ENCODE measurements around the gene SGF29. TPM values are rescaled to one million over a fixed set of nuclear protein-coding genes. Genes with fewer than 3 reads are reported as not detected.
A peak's percentile ranks its signal among the peaks of the same experiment; 100 is the strongest.
"Not testable (repeated sequence)": the region's sequence is repeated elsewhere in the genome, so short reads cannot be mapped to it uniquely, and the experiment has no call there.

SGF29 gene
- total and polyA plus RNA-seq, 12 donors, result 18.4 to 118 (median 29.9) TPM

DNA sequence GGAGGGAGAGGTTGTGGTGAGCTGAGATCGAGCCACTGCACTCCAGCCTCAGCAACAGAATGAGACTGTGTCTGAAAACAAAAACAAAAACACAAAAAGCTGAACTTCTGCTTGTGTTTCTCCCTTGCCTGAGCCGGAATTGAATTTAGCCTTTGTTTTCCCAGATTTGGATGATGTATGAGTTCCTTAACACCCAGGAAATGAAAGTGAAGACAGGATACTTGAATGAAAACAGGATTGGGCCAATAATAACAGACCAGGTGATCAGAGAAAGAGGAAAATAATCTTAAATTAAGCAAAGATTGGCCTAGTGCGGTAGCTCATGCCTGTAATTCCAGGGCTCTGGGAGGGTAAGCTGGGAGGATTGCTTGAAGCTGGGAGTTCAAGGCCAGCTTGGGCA, 13.4 kb upstream of the SGF29 start:
- WGBS, 4 donors, result 66 to 80% (median 70%) methylated on average over 3 of the region's 3 CpGs
- Histone ChIP-seq H3K36me3 (replicated peaks in 1 of 2) (no peaks in the 10 kb centered on the region), H3K9me3 (replicated peaks in 1 of 3) (no peaks in the 10 kb centered on the region), H3K27ac (no peak overlapping the region), H3K27me3 (no peaks in the 10 kb centered on the region), H3K4me3 (no peak overlapping the region), H3K4me1 (replicated peaks in 1 of 2) (peaks cover 24 to 31% of the 10 kb centered on the region in 2 donors)
- intact Hi-C loops (cut with DNase I), result loop anchor here (5.0 to 10.0 kb wide), 3 partner anchors 43 to 216 kb away; partner anchors contain the start of genes APOBR (in 1 of the 2) and CLN3 (in 1 of the 2)
- TF ChIP-seq POLR2A (IDR thresholded peaks at IDR 0.05), result no peak
- TF ChIP-seq, protein P1, sequence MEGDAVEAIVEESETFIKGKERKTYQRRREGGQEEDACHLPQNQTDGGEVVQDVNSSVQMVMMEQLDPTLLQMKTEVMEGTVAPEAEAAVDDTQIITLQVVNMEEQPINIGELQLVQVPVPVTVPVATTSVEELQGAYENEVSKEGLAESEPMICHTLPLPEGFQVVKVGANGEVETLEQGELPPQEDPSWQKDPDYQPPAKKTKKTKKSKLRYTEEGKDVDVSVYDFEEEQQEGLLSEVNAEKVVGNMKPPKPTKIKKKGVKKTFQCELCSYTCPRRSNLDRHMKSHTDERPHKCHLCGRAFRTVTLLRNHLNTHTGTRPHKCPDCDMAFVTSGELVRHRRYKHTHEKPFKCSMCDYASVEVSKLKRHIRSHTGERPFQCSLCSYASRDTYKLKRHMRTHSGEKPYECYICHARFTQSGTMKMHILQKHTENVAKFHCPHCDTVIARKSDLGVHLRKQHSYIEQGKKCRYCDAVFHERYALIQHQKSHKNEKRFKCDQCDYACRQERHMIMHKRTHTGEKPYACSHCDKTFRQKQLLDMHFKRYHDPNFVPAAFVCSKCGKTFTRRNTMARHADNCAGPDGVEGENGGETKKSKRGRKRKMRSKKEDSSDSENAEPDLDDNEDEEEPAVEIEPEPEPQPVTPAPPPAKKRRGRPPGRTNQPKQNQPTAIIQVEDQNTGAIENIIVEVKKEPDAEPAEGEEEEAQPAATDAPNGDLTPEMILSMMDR (IDR thresholded peaks at IDR 0.05), result no peak
- DNase-seq, result no peak

DNA sequence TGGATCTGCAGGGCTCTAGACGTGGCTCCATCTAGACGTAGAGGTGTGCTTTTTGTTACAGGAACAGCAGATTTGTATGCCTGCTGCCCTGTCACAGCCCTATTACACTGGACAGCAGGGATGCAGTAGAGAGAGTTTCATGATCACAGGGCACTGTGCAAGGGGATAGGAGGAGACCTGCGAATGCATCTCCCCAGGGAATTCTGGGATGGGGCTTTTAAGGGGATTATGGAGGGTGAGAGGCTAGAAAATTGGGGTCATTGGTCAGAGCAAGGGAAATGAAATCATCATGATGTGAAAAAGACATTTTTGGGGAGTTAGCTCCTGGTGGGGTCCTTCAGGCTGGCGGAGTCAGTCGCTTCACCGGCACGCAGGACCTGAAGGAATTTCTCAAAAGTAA, 11.1 kb upstream of the SGF29 start:
- no peaks in the 10 kb centered on the region for H3K9me3 ChIP-seq (replicated peaks in 1 of 3)
- H3K36me3 ChIP-seq (replicated peaks in 1 of 2), result no peaks in the 10 kb centered on the region
- H3K4me1 ChIP-seq (replicated peaks in 1 of 2), result peaks cover 11 to 13% of the 10 kb centered on the region in 2 donors
- H3K27me3 ChIP-seq, result no peaks in the 10 kb centered on the region
- WGBS, 4 donors, result 83 to 94% (median 91%) methylated on average over 5 to 7 of the region's 7 CpGs
- intact Hi-C loops (cut with DNase I), result loop anchor here (5.0 to 10.0 kb wide), 3 partner anchors 45 to 218 kb away; partner anchors contain the start of genes APOBR (in 1 of the 2) and CLN3 (in 1 of the 2)
- no peak for TF ChIP-seq POLR2A (IDR thresholded peaks at IDR 0.05)
- TF ChIP-seq, protein P1 (IDR thresholded peaks at IDR 0.05), result no peak
- peak overlapping the region in 1 of 5 donors; percentile 43 for H3K27ac ChIP-seq
- H3K4me3 ChIP-seq, result no peak overlapping the region
- no peak for DNase-seq

GRCh38 chr16:28543072-28543471, 10.6 kb upstream of the SGF29 start:
- peak in 3 of 7 donors; percentile 44 to 69 (median 51) for DNase-seq
- 60 to 76% (median 68%) methylated on average over 7 of the region's 7 CpGs for WGBS, 4 donors
- Histone ChIP-seq H3K4me3 (no peak overlapping the region), H3K9me3 (replicated peaks in 1 of 3) (no peaks in the 10 kb centered on the region), H3K27me3 (no peaks in the 10 kb centered on the region), H3K27ac (peak overlapping the region in 1 of 5 donors; percentile 43), H3K4me1 (replicated peaks in 1 of 2) (peaks cover 7 to 9% of the 10 kb centered on the region in 2 donors), H3K36me3 (replicated peaks in 1 of 2) (no peaks in the 10 kb centered on the region)
- no peak for TF ChIP-seq POLR2A (IDR thresholded peaks at IDR 0.05)
- TF ChIP-seq, protein P1 (IDR thresholded peaks at IDR 0.05), result no peak
- intact Hi-C loops (cut with DNase I), result loop anchor here (5.0 to 10.0 kb wide), 3 partner anchors 46 to 218 kb away; partner anchors contain the start of genes APOBR (in 1 of the 2) and CLN3 (in 1 of the 2)

DNA sequence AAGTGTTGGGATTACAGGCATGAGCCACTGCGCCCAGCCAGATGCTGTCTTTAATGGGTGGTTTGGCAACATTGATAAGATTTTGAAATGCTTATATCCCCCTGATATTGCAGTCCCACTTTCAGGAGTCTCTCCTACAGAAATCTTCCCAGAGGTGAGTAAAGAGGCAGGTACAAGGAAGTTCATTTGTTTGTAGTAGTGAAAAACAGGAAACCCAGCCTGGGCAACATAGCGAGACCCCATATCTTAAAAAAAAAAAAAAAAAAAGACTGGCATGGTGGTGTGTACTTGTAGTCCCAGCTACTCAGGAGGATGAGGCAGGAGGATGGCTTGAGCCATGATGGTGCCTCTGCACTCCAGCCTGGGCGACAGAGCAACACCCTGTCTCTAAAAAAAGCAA, 8.7 kb upstream of the SGF29 start:
- intact Hi-C loops (cut with DNase I), result loop anchor here (5.0 to 10.0 kb wide), 3 partner anchors 48 to 220 kb away; partner anchors contain the start of genes APOBR (in 1 of the 2) and CLN3 (in 1 of the 2)
- TF ChIP-seq, protein P1 (IDR thresholded peaks at IDR 0.05), result no peak
- no peak for TF ChIP-seq POLR2A (IDR thresholded peaks at IDR 0.05)
- no peaks in the 10 kb centered on the region for H3K27me3 ChIP-seq

GRCh38 chr16:28545964-28546363, 7.8 kb upstream of the SGF29 start:
- 88 to 93% (median 89%) methylated on average over 6 to 7 of the region's 7 CpGs for WGBS, 4 donors
- not testable (repeated sequence) for H3K36me3 ChIP-seq (replicated peaks in 1 of 2); H3K27ac ChIP-seq; H3K4me3 ChIP-seq; H3K4me1 ChIP-seq (replicated peaks in 1 of 2); DNase-seq; H3K27me3 ChIP-seq; H3K9me3 ChIP-seq (replicated peaks in 1 of 3)
- intact Hi-C loops (cut with DNase I), result loop anchor here (10.0 kb wide), 2 partner anchors 51 to 221 kb away; partner anchors contain the start of genes APOBR (in 1 of the 2) and CLN3 (in 1 of the 2)

More for the DNA sequence above, 8.7 kb upstream of the SGF29 start:
- DNase-seq, result no peak
- no peaks in the 10 kb centered on the region for H3K9me3 ChIP-seq (replicated peaks in 1 of 3)
- H3K27ac ChIP-seq, result no peak overlapping the region
- no peak overlapping the region for H3K4me3 ChIP-seq
- 79 to 94% (median 82%) methylated on average over 3 of the region's 3 CpGs for whole genome bisulfite sequencing, 4 donors
- H3K4me1 ChIP-seq (replicated peaks in 1 of 2), result no peaks in the 10 kb centered on the region
- no peaks in the 10 kb centered on the region for H3K36me3 ChIP-seq (replicated peaks in 1 of 2)
